ENCODE results near the gene SWAP70.

SWAP70 gene

DNA sequence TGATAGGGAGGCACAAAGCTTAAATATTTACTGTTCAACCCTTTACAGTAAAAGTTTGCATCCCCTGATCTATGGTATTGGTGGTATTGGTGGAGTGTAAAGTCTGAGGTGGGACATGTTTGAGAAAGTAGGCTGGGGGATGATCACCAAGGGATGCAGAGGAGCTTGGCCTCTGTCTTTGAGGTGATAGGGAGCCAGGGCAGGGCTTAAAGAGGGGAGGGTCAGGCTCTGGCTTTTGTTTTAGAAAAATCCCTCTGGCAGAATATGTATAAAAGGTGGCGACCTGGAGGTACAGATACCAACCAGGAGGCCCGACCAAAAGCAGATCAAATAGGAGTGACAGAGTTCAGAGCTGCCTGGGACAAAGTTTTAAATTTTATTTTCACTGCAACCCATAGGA is 59.0 kb downstream of the SWAP70 start:
- TF ChIP-seq MYC (IDR thresholded peaks at IDR 0.05; ENCODE audit: low read depth, low read length): no peak
- TF ChIP-seq, protein P1, sequence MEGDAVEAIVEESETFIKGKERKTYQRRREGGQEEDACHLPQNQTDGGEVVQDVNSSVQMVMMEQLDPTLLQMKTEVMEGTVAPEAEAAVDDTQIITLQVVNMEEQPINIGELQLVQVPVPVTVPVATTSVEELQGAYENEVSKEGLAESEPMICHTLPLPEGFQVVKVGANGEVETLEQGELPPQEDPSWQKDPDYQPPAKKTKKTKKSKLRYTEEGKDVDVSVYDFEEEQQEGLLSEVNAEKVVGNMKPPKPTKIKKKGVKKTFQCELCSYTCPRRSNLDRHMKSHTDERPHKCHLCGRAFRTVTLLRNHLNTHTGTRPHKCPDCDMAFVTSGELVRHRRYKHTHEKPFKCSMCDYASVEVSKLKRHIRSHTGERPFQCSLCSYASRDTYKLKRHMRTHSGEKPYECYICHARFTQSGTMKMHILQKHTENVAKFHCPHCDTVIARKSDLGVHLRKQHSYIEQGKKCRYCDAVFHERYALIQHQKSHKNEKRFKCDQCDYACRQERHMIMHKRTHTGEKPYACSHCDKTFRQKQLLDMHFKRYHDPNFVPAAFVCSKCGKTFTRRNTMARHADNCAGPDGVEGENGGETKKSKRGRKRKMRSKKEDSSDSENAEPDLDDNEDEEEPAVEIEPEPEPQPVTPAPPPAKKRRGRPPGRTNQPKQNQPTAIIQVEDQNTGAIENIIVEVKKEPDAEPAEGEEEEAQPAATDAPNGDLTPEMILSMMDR (IDR thresholded peaks at IDR 0.05; ENCODE audit: low read depth, low read length): no peak
- TF ChIP-seq POLR2A (IDR thresholded peaks at IDR 0.05; ENCODE audit: extremely low read depth, insufficient read length): no peak
- TF ChIP-seq, protein P2, sequence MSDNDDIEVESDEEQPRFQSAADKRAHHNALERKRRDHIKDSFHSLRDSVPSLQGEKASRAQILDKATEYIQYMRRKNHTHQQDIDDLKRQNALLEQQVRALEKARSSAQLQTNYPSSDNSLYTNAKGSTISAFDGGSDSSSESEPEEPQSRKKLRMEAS (IDR thresholded peaks at IDR 0.05; ENCODE audit: low read depth, low read length): no peak
- DNase-seq (ENCODE audit: low read depth): no peak

DNA sequence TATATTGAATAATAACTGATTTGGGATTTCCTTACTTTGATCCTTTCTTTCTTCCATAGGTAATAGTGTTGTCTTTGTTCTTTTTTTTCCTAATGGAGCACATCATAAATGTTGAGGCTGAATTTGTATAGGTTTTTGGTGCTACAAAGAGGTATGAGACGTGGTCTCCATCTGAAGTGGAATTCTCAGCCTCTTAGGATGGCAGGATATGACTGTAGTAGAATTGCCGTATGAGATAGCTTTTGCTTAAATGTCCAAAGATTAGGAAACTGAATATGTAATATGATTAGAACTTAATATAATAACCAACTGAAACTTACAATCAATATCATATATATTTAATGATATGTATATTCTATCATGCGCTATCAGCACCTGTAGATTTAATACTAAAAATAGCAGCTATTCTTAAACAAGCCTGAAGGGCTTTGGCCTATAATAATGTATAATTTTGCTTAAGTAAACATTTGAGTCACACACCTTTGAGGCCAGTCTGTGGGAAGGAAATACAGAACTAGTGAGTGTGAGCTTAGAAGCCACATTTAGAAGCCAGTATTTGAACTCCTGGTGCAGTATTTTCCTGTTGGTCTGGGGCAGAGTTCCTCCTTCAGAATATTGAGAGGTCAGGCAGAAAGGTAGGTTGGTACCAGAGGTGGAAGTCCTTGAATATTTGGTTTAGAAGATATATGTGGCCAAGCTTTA is 62.6 kb downstream of the SWAP70 start:
- no peak for DNase-seq (ENCODE audit: low read depth)
- TF ChIP-seq, protein P2 (IDR thresholded peaks at IDR 0.05; ENCODE audit: low read depth, low read length): no peak
- TF ChIP-seq, protein P1 (IDR thresholded peaks at IDR 0.05; ENCODE audit: low read depth, low read length): no peak
- TF ChIP-seq POLR2A (IDR thresholded peaks at IDR 0.05; ENCODE audit: extremely low read depth, insufficient read length): no peak
- no peak for TF ChIP-seq MYC (IDR thresholded peaks at IDR 0.05; ENCODE audit: low read depth, low read length)
- H3K4me3 ChIP-seq (ENCODE audit: low read depth, low read length): no peak overlapping the region

More for the DNA sequence above, 59.0 kb downstream of the SWAP70 start:
- H3K4me3 ChIP-seq (ENCODE audit: low read depth, low read length): no peak overlapping the region

DNA sequence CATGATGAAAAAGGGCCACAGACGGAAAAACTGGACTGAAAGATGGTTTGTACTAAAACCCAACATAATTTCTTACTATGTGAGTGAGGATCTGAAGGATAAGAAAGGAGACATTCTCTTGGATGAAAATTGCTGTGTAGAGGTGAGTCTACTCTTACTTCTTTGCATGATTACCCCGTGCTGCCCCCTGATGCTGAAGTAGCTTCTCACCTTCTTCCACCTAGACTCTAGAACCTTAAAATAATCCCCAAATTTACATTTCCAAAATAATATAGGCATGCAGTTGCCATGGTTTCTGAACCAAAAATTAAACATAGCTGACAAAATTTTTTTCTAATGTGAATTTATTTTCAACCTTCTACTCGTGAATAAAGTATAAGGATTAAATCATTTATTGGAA is 64.2 kb downstream of the SWAP70 start:
- no peak for DNase-seq (ENCODE audit: low read depth)

DNA sequence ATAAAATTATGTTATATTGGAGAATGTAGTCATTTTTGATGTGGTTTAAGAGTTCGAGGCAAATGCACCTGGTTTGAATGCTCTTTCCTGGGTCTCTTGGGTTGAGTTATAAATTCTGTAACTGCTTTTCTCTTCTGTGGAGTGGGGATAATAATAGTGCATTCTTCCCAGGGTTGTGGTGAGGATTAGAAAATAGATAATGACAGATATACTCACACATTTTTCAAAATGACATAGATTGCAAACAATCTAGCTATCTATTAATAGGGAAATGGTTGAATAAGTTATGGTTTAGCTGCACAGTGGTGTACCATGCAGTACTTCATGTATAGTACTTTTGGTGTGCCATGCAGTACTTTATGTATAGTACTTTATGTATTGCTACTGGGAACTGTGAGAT is 67.4 kb downstream of the SWAP70 start:
- no peak overlapping the region for H3K4me3 ChIP-seq (ENCODE audit: low read depth, low read length)
- TF ChIP-seq, protein P1 (IDR thresholded peaks at IDR 0.05; ENCODE audit: low read depth, low read length): no peak
- TF ChIP-seq POLR2A (IDR thresholded peaks at IDR 0.05; ENCODE audit: extremely low read depth, insufficient read length): no peak
- TF ChIP-seq, protein P2 (IDR thresholded peaks at IDR 0.05; ENCODE audit: low read depth, low read length): no peak
- no peak for TF ChIP-seq MYC (IDR thresholded peaks at IDR 0.05; ENCODE audit: low read depth, low read length)
- DNase-seq (ENCODE audit: low read depth): no peak

More for the DNA sequence above, 64.2 kb downstream of the SWAP70 start:
- no peak for TF ChIP-seq MYC (IDR thresholded peaks at IDR 0.05; ENCODE audit: low read depth, low read length)
- no peak for TF ChIP-seq POLR2A (IDR thresholded peaks at IDR 0.05; ENCODE audit: extremely low read depth, insufficient read length)
- TF ChIP-seq, protein P1 (IDR thresholded peaks at IDR 0.05; ENCODE audit: low read depth, low read length): no peak
- TF ChIP-seq, protein P2 (IDR thresholded peaks at IDR 0.05; ENCODE audit: low read depth, low read length): no peak
- H3K4me3 ChIP-seq (ENCODE audit: low read depth, low read length): no peak overlapping the region

DNA sequence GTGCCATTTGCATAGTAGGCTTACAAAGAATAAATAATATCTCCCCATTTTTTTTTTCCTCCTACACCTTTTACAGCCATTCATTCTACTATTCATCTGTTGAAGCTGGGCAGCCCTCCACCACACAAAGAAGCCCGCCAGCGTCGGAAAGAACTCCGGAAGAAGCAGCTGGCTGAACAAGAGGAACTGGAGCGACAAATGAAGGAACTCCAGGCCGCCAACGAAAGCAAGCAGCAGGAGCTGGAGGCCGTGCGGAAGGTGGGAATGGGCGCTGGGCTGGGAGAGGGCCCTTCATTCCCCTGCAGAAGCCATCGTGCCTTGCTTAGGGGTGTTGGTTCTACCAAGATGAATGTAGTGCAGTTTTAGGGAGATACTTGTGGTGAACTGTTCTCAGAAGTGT is 68.6 kb downstream of the SWAP70 start:
- DNase-seq (ENCODE audit: low read depth): no peak
- no peak overlapping the region for H3K4me3 ChIP-seq (ENCODE audit: low read depth, low read length)
- TF ChIP-seq, protein P1 (IDR thresholded peaks at IDR 0.05; ENCODE audit: low read depth, low read length): no peak
- TF ChIP-seq MYC (IDR thresholded peaks at IDR 0.05; ENCODE audit: low read depth, low read length): no peak
- TF ChIP-seq, protein P2 (IDR thresholded peaks at IDR 0.05; ENCODE audit: low read depth, low read length): no peak
- no peak for TF ChIP-seq POLR2A (IDR thresholded peaks at IDR 0.05; ENCODE audit: extremely low read depth, insufficient read length)
